ENCODE data around the gene DNAJB8.

Gene DNAJB8

DNA sequence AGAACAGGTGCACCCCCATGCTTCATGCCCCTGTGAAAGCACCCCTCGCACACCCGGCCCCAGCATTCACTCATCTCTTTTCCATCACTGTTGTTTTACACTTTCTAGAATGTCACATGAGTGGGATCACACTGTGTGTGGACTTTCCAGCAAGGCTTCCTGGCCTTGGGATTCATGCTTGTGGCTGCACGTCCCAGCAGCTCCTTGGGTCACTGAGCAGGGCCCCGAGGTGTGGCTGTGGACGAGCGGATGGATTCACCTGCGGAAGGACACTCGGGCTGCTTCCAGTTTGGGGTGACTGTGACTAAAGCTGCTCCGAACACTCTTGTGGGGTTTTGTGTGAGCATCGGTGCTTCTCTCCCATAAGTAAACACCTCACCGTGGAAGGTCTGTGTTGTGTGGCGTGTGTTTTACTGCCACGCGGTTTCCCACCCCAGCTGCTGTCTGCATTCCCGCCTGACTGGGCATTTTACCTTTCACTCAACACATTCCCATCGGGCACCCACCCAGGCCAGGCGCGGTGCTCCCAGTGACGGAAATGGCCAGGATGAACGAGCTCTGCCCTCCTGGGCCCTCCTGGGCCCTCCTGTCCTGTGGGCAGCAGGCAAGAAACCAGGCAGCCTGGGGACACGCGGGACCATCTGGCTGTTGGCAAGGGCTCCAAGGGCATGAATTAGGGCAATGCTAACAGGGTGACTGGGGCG is 41.4 kb downstream of the DNAJB8 start:
- no peak for DNase-seq (ENCODE audit: low read depth)

- DNase-seq (ENCODE audit: low read depth) = no peak
These were observed 42.1 kb downstream of the DNAJB8 start for GRCh38 chr3:128424508-128425069.

DNA sequence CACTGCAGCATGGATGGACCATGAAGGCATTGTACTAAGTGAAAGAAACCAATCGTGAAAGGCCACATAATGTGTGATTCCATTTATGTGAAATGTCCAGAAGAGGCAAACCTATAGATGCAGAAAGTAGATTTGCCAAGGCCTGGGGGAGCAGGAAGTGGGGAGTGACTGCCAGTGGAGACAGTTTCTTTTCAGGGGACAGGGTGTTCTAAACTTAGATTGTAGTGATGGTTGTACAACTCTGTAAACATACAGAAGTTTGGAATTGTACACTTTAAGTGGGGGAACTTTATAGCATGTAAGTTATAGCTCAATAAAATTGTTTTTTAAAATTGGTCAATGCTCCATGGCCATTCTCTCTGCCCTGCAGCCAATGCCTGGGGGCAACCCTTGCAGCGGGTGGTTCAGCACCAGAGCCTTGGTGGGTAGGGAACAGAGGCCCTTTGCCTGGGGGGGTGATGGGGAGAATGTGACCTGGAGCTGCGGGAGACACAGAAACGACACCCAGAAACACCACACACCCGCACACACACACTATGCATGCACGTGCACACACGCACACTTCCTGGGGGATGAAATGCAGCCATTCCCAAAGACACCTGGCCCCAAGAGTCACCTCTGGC is 43.1 kb downstream of the DNAJB8 start:
- no peak for DNase-seq (ENCODE audit: low read depth)

GRCh38 chr3:128422762-128423524 is 43.7 kb downstream of the DNAJB8 start:
- no peak for DNase-seq (ENCODE audit: low read depth)

DNA sequence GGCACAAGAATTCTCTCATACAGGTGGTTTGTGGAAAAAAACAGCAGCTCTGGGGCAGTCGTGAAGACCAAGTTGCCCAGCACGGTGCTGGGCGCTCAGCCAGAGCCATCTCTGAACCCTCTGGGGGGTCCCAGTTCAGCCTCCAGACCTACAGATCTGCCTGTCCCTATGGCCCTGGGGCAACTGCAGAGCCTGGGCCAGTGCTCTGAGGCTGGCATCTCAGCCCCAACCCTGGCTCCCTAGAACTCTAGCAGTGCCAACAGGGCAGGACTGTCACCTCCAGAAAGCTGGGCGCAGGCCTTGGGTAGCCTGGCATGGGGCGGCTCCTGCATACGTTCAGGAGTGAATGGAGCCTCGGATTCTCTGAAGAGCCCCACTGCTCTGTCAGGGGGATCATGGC is 44.7 kb downstream of the DNAJB8 start:
- DNase-seq (ENCODE audit: low read depth) = no peak

- DNase-seq (ENCODE audit: low read depth) = no peak
These were observed 45.3 kb downstream of the DNAJB8 start for GRCh38 chr3:128421439-128421836.

DNA sequence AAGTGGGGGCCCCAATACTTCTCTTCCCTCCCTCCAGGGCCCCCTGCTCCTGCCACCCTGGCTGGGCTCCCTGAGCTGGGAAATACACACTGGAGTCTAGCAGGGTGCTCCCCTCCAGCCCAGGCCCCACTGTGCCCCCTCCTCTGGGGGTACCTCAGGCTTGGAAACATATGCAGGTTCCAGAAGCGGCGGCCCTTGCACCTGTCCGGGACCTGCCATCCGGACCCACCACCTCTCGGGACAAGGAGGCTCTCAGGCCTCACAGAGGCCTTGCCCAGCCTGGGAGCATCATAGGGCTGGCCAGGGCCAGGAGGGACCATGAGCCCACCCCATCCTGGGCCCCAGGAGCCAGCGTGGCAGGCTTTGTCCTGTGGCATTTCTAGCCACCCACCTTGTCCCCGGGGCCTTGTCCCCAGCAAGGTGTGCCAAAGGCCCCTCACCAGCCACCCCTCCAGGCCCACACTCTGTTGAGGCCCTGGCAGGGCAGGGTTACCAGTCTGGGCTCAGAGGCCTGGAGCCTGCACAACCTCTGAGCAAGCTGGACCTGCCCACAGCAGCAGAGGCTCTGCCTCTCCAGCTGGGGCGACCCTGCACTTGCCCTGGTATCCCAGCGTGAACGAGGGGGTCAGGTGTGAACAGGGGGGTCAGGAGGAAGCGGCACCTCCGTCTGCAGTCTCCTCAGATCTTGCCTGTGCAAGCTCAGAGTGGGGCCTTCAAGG is 45.8 kb downstream of the DNAJB8 start:
- DNase-seq (ENCODE audit: low read depth) = no peak

DNA sequence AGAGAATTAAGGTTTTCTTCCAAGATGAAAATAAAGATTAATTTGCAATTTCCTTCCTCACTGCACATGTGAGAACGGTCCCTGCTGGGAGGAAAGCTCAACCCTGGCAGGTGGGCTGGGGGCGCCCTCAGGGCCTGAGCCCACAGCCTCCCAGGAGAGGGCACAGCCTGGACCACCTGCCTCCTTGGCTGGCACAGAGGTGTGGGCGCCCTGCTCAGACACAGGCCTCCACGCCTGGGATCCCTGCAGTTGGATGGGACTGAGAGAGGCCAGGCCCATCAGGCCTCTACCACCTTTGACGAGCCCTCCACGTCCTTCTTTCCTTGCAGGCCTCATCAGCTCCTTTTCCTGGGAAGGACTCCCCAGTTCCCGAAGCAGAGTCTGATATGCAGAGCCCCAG is 46.4 kb downstream of the DNAJB8 start:
- no peak for DNase-seq (ENCODE audit: low read depth)

GRCh38 chr3:128419311-128419710 is 47.4 kb downstream of the DNAJB8 start:
- no peak for DNase-seq (ENCODE audit: low read depth)

- no peak for DNase-seq (ENCODE audit: low read depth)
These were observed 47.8 kb downstream of the DNAJB8 start for GRCh38 chr3:128418900-128419299.

- no peak for DNase-seq (ENCODE audit: low read depth)
These were observed 50.0 kb downstream of the DNAJB8 start for GRCh38 chr3:128416578-128417211.

- DNase-seq (ENCODE audit: low read depth) = no peak
These were observed 50.7 kb downstream of the DNAJB8 start for GRCh38 chr3:128415773-128416577.

- DNase-seq (ENCODE audit: low read depth) = no peak
These were observed 51.4 kb downstream of the DNAJB8 start for GRCh38 chr3:128415200-128415772.

GRCh38 chr3:128413413-128414205 is 53.1 kb downstream of the DNAJB8 start:
- no peak for DNase-seq (ENCODE audit: low read depth)

DNA sequence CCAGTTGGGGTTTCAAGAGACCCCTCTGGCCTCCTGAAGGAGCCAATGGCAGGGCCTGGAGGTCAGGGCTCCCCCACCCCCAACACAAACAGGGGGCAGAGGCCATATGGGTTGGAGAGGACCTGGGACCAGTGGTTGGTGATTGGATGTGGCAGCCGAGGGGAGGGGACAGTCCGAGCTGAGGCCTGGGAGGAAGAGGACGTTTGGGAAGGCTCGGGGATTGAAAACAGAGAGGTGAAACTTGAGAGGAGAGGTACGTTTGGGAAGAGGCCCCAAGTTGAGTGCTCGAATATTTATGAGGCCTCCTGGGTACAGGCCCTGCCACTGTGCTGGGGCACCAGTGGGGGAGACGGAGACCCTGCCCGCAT is 53.7 kb downstream of the DNAJB8 start:
- no peak for DNase-seq (ENCODE audit: low read depth)

All from stimulated activated CD8-positive, alpha-beta memory T cell treated with anti-CD3 and anti-CD28 coated beads, Interleukin-15, amount 100 ng/mL, for 24 hours (primary cell).